ENCODE results near the gene ADAMTS7. TPM values are rescaled to one million over a fixed set of nuclear protein-coding genes. Genes with fewer than 3 reads are reported as not detected.
"Not testable (repeated sequence)": the region's sequence is repeated elsewhere in the genome, so short reads cannot be mapped to it uniquely, and the experiment has no call there.

Gene ADAMTS7
- total RNA-seq, 1 experiment from 2014 or later, result 1.1 TPM

DNA sequence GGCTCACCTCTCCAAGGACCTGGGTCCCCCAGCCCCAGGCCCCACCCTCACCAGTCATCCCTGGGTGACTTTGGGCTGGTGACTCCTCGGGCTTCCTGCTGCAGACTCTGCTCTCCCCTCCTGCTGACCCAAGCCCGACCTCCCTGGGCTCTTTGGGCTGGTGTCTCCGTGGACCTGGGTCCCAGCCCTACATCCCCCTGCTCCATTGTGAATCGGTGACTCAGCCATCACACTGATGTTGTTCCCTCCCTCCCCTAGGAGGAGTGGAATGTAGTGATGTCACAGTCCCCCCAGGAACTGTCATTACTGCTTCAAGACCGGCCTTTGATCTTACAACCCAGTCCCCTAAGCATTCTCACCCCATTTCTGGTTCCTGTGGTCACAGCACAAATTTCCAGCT lies 83.7 kb downstream of the ADAMTS7 start:
- ChIA-PET CTCF (no interaction called here), POLR2A (no interaction called here)
- TF ChIP-seq, protein P1, sequence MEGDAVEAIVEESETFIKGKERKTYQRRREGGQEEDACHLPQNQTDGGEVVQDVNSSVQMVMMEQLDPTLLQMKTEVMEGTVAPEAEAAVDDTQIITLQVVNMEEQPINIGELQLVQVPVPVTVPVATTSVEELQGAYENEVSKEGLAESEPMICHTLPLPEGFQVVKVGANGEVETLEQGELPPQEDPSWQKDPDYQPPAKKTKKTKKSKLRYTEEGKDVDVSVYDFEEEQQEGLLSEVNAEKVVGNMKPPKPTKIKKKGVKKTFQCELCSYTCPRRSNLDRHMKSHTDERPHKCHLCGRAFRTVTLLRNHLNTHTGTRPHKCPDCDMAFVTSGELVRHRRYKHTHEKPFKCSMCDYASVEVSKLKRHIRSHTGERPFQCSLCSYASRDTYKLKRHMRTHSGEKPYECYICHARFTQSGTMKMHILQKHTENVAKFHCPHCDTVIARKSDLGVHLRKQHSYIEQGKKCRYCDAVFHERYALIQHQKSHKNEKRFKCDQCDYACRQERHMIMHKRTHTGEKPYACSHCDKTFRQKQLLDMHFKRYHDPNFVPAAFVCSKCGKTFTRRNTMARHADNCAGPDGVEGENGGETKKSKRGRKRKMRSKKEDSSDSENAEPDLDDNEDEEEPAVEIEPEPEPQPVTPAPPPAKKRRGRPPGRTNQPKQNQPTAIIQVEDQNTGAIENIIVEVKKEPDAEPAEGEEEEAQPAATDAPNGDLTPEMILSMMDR (IDR thresholded peaks at IDR 0.05; ENCODE audit: insufficient read depth in 1 of 2, low read depth in 1 of 2, low read length in 1 of 2, severe bottlenecking in 1 of 2, unreplicated experiment in 1 of 2), result no peak
- no peak overlapping the region for H3K4me3 Mint-ChIP-seq (ENCODE audit: unreplicated experiment)
- peaks cover 7% of the 10 kb centered on the region for H3K4me1 Mint-ChIP-seq (ENCODE audit: low read depth, unreplicated experiment)
- H3K4me1 ChIP-seq, result no peaks in the 10 kb centered on the region
- H3K36me3 ChIP-seq (ENCODE audit: control insufficient read depth, insufficient read depth, low read length), result no peaks in the 10 kb centered on the region
- intact Hi-C loops (cut with micrococcal nuclease; ENCODE audit: unreplicated experiment), result no loop called here
- H3K4me3 ChIP-seq (ENCODE audit: low read depth, low read length), result no peak overlapping the region
- H3K36me3 Mint-ChIP-seq (ENCODE audit: insufficient read depth, unreplicated experiment), result no peaks in the 10 kb centered on the region
- BruUV-seq (replicated peaks), result no TSS peak
- no peaks in the 10 kb centered on the region for H3K9me3 ChIP-seq
- no peaks in the 10 kb centered on the region for H3K27me3 ChIP-seq (replicated peaks; ENCODE audit: control insufficient read depth, insufficient read depth, low read length)
- H3K9me3 Mint-ChIP-seq (ENCODE audit: unreplicated experiment), result no peaks in the 10 kb centered on the region
- no peaks in the 10 kb centered on the region for H3K27me3 Mint-ChIP-seq (ENCODE audit: insufficient read depth, unreplicated experiment)
- DNase-seq, result no peak
- no peak overlapping the region for H3K27ac Mint-ChIP-seq (ENCODE audit: unreplicated experiment)

DNA sequence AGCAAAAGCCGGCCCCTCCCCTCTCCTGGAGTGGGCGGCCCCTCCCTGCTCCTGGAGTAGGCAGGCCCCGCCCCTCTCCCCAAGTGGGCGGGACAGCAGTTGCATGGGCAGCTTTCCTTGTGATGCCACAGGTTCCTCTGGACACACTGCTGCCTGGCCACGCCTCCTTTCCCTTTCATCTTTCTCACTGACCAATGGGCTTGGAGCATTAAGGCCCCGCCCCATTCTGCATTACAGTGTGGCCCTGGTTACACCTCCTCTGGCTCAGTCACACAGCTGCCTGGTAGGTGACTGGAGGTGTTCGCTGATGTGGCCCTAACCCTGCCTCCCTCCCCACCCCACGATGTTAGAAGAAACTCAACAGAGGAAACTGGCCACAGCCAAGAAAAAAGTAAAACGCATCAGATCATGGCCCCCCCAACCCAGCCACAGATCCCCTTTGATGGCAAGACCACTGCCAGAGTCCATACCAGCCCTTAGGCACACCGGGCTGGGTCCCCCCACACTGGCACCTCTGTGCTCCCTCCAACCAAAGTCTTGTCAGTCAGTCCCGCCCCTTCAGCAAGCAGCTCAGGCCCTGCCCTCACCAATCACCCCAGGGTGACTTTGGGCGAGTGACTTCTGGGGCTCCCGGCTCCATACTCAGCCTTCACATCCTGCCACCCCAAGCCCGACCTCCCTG lies 84.3 kb downstream of the ADAMTS7 start:
- intact Hi-C loops (cut with micrococcal nuclease; ENCODE audit: unreplicated experiment), result no loop called here
- H3K4me1 Mint-ChIP-seq (ENCODE audit: low read depth, unreplicated experiment), result peaks cover 7% of the 10 kb centered on the region
- H3K9me3 Mint-ChIP-seq (ENCODE audit: unreplicated experiment), result no peaks in the 10 kb centered on the region
- no peak overlapping the region for H3K4me3 Mint-ChIP-seq (ENCODE audit: unreplicated experiment)
- TF ChIP-seq, protein P1 (IDR thresholded peaks at IDR 0.05; ENCODE audit: insufficient read depth in 1 of 2, low read depth in 1 of 2, low read length in 1 of 2, severe bottlenecking in 1 of 2, unreplicated experiment in 1 of 2), result no peak
- H3K27me3 ChIP-seq (replicated peaks; ENCODE audit: control insufficient read depth, insufficient read depth, low read length), result no peaks in the 10 kb centered on the region
- H3K27me3 Mint-ChIP-seq (ENCODE audit: insufficient read depth, unreplicated experiment), result no peaks in the 10 kb centered on the region
- H3K4me3 ChIP-seq (ENCODE audit: low read depth, low read length), result no peak overlapping the region
- CTCF ChIA-PET, result no interaction called here
- no peaks in the 10 kb centered on the region for H3K36me3 ChIP-seq (ENCODE audit: control insufficient read depth, insufficient read depth, low read length)
- no peak overlapping the region for H3K27ac Mint-ChIP-seq (ENCODE audit: unreplicated experiment)
- DNase-seq, result peak; percentile 66 to 84
- no peaks in the 10 kb centered on the region for H3K36me3 Mint-ChIP-seq (ENCODE audit: insufficient read depth, unreplicated experiment)
- no peaks in the 10 kb centered on the region for H3K4me1 ChIP-seq
- no TSS peak for BruUV-seq (replicated peaks)
- H3K9me3 ChIP-seq, result no peaks in the 10 kb centered on the region
- POLR2A ChIA-PET, result no interaction called here

DNA sequence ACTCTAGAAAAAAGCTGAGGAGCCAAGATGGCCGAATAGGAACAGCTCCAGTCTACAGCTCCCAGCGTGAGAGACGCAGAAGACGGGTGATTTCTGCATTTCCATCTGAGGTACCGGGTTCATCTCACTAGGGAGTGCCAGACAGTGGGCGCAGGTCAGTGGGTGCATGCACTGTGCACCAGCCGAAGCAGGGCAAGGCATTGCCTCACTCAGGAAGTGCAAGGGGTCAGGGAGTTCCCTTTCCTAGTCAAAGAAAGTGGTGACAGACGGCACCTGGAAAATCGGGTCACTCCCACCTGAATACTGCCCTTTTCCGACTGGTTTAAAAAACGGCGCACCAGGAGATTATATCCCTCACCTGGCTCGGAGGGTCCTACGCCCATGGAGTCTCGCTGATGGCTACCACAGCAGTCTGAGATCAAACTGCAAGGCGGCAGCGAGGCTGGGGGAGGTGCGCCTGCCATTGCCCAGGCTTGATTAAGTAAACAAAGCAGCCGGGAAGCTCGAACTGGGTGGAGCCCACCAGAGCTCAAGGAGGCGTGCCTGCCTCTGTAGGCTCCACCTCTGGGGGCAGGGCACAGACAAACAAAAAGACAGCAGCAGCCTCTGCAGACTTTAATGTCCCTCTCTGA lies 91.3 kb downstream of the ADAMTS7 start:
- H3K36me3 ChIP-seq (ENCODE audit: control insufficient read depth, insufficient read depth, low read length); H3K4me1 ChIP-seq; BruUV-seq (replicated peaks); H3K27me3 ChIP-seq (replicated peaks; ENCODE audit: control insufficient read depth, insufficient read depth, low read length); intact Hi-C loops (cut with micrococcal nuclease; ENCODE audit: unreplicated experiment); H3K9me3 Mint-ChIP-seq (ENCODE audit: unreplicated experiment); H3K4me1 Mint-ChIP-seq (ENCODE audit: low read depth, unreplicated experiment); H3K9me3 ChIP-seq; H3K27me3 Mint-ChIP-seq (ENCODE audit: insufficient read depth, unreplicated experiment); H3K36me3 Mint-ChIP-seq (ENCODE audit: insufficient read depth, unreplicated experiment): not testable (repeated sequence)
- CTCF ChIA-PET, result interaction anchor here (0.6 kb wide), 1 partner anchor 10 kb away, joined by 4 read pairs; no protein-coding TSS in a partner anchor
- DNase-seq, result peak; percentile 62 to 77
- H3K4me3 ChIP-seq (ENCODE audit: low read depth, low read length), result peak overlapping the region; percentile 27
- Mint-ChIP-seq H3K4me3 (ENCODE audit: unreplicated experiment) (peak overlapping the region; percentile 82), H3K27ac (ENCODE audit: unreplicated experiment) (peak overlapping the region; percentile 63)
- POLR2A ChIA-PET, result interaction anchor here (0.6 to 0.7 kb wide), 2 partner anchors 86 to 180 kb away, joined by 3 read pairs; no protein-coding TSS in a partner anchor

Measured in Caco-2 (cell line).